HL-60 (cell line): ENCODE data around the gene GRIK1.

ENCODE experiments used
- DNase-seq, 2 experiments: peaks; one replicate each; pipeline ENCODE4 v3.0.0-alpha.2; 2010 to 2020; ENCODE audit warnings: low read depth in 1 of 2, low spot score in 1 of 2
- H3K27ac ChIP-seq: fragments of 250-450 bp; sonication (Bioruptor Pico); replicated peaks from 2 replicates; pipeline ENCODE4 v1.5.1; 2020; ENCODE audit warnings: mild to moderate bottlenecking, moderate library complexity
- H3K27me3 ChIP-seq: fragments of 250-450 bp; sonication (Bioruptor Pico); 2 replicates; pipeline ENCODE4 v1.5.1; 2021; ENCODE audit warnings: mild to moderate bottlenecking, moderate library complexity; ENCODE audit not compliant: insufficient read depth, poor library complexity, severe bottlenecking
- H3K4me3 ChIP-seq: replicated peaks from 2 replicates; pipeline ENCODE4 v1.5.1; 2011; ENCODE audit warnings: mild to moderate bottlenecking, control low read depth, low read length; ENCODE audit not compliant: insufficient read depth
- GABPA ChIP-seq: IDR thresholded peaks from 2 replicates; pipeline ENCODE4 v1.6.1; 2012; ENCODE audit warnings: low read depth
- POLR2AphosphoS5 ChIP-seq: IDR thresholded peaks from 2 replicates; pipeline ENCODE4 v1.6.1; 2012; ENCODE audit warnings: low read depth
- REST ChIP-seq: IDR thresholded peaks from 2 replicates; pipeline ENCODE4 v1.6.1; 2012; ENCODE audit warnings: low read depth; ENCODE audit not compliant: insufficient replicate concordance
- SPI1 ChIP-seq: IDR thresholded peaks from 2 replicates; pipeline ENCODE4 v1.6.1; 2012; ENCODE audit warnings: low read depth, mild to moderate bottlenecking, borderline replicate concordance
- TF ChIP-seq, protein P1 (sequence below): IDR thresholded peaks from one replicate; pipeline ENCODE4 v1.5.1; 2011; ENCODE audit warnings: low read length, control low read depth, inconsistent platforms; ENCODE audit not compliant: insufficient read depth

GRIK1 gene

DNA sequence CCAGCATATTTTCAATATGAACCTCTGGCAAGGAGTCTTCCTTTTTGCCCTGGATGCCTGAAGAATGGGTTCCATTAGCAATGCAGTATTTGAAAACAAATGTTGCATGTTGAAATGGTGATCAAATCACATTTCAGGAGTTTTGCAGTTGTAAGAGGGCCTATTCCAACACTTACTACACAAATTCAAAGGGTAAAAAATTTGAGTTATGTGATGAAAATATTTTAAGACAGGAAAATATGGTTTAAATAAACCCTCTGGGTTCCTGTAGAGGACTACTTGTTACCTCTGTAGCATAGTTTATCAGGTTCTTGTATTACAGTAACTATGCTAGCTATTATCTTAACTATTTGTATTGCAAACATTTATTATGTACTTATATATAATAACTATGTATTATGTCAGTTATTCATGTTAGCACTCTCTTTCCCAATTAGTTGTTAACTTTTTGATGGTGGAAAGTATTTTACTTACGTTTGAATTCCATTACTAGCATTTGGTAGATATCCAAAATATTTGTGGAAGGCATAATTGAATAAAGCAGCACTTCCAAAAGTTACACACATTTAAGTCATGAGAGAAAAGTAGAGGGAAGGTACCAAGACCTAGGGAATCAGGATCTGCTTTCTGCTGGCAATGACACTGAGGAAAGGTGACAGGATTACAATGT, 312.9 kb downstream of the GRIK1 start:
- Histone ChIP-seq H3K4me3 (no peak overlapping the region), H3K27ac (no peak overlapping the region), H3K27me3 (no peaks in the 10 kb centered on the region)
- TF ChIP-seq REST (no peak), GABPA (no peak), POLR2AphosphoS5 (no peak), SPI1 (no peak)
- TF ChIP-seq, protein P1, sequence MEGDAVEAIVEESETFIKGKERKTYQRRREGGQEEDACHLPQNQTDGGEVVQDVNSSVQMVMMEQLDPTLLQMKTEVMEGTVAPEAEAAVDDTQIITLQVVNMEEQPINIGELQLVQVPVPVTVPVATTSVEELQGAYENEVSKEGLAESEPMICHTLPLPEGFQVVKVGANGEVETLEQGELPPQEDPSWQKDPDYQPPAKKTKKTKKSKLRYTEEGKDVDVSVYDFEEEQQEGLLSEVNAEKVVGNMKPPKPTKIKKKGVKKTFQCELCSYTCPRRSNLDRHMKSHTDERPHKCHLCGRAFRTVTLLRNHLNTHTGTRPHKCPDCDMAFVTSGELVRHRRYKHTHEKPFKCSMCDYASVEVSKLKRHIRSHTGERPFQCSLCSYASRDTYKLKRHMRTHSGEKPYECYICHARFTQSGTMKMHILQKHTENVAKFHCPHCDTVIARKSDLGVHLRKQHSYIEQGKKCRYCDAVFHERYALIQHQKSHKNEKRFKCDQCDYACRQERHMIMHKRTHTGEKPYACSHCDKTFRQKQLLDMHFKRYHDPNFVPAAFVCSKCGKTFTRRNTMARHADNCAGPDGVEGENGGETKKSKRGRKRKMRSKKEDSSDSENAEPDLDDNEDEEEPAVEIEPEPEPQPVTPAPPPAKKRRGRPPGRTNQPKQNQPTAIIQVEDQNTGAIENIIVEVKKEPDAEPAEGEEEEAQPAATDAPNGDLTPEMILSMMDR, result no peak
- no peak for DNase-seq

DNA sequence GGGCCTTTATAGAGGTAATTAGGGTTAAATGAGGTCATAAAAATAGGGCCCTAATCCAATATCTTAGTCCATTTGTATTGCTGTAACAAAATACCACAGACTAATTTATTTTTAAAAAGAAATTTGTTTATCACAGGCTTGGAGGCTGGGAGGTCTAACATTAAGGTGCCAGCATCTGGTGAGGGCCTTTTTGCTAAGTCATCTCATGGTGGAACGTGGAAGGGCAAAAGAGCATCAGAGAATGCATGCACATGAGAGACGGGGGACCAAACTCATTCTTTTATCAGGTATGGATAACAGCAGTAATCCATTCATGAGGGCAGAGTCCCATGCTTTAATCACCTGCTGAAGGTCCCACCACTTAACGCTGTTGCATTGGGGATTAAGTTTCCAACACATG, 313.8 kb downstream of the GRIK1 start:
- Histone ChIP-seq H3K4me3 (no peak overlapping the region), H3K27ac (no peak overlapping the region), H3K27me3 (no peaks in the 10 kb centered on the region)
- TF ChIP-seq SPI1 (no peak), POLR2AphosphoS5 (no peak), GABPA (no peak), REST (no peak)
- TF ChIP-seq, protein P1, result no peak
- no peak for DNase-seq

DNA sequence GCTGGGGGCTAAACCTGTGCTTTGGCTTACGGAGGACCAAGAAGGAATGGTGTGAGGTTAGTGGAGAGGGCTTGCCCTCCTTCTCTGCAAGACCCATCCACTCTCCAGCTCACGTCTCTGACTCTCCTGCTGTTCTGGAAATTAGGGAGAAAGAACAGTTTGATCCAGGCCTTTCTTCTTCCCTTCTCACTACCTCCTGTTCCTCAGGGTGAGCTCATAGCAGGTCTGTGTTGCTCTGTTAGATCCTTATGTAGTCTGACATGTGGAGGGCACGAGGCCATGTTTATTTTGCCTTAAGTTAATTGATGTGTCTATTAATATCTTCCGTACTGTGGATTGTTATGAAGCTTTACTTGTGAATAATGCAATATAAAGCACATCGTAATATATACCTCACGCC, 315.0 kb downstream of the GRIK1 start:
- no peak overlapping the region for H3K27ac ChIP-seq
- no peak for DNase-seq
- TF ChIP-seq REST (no peak), POLR2AphosphoS5 (no peak), GABPA (no peak), SPI1 (no peak)
- TF ChIP-seq, protein P1, result no peak
- H3K27me3 ChIP-seq, result no peaks in the 10 kb centered on the region
- H3K4me3 ChIP-seq, result no peak overlapping the region
